Left lung (tissue), 10 donors: ENCODE data around the gene AKT1. TPM values are rescaled to one million over a fixed set of nuclear protein-coding genes. Genes with fewer than 3 reads are reported as not detected.
"Not testable (repeated sequence)": the region's sequence is repeated elsewhere in the genome, so short reads cannot be mapped to it uniquely, and the experiment has no call there.

Experiments
- ATAC-seq: fragments of 200-7000 bp; cut with Tn5 transposase; one replicate; pipeline ENCODE4 v1.9.1; 2020; ENCODE audit warnings: moderate library complexity
- DNase-seq, 4 donors: peaks; one replicate each; pipeline ENCODE4 v3.0.0-alpha.2; 2013 to 2020
- H3K27ac ChIP-seq, 2 donors: fragments of 200-600 bp; sonication (generic) in 1 of 2; one replicate each; pipeline versions ENCODE4 v1.5.0 to v1.8.0; 2020 to 2021
- H3K27me3 ChIP-seq, 2 donors: fragments of 200-600 bp; sonication (generic) in 1 of 2; one replicate each; pipeline versions ENCODE4 v1.5.0 to v1.8.0; 2020 to 2021
- H3K36me3 ChIP-seq, 2 donors: fragments of 200-600 bp; sonication (generic) in 1 of 2; one replicate each; pipeline versions ENCODE4 v1.5.0 to v1.8.0; 2020 to 2021
- H3K4me1 ChIP-seq, 2 donors: fragments of 200-600 bp; one replicate each; pipeline ENCODE4 v1.8.0; 2021
- H3K4me3 ChIP-seq, 2 donors: fragments of 200-600 bp; sonication (generic) in 1 of 2; one replicate each; pipeline versions ENCODE4 v1.5.0 to v1.8.0; 2020 to 2021; ENCODE audit warnings: mild to moderate bottlenecking in 1 of 2
- H3K9me3 ChIP-seq, 2 donors: fragments of 200-600 bp; sonication (generic) in 1 of 2; one replicate each; pipeline versions ENCODE4 v1.5.0 to v1.8.0; 2020 to 2021
- CTCF ChIP-seq, 2 donors: fragments of 200-600 bp; sonication (generic) in 1 of 2; IDR thresholded peaks; one replicate each; pipeline versions ENCODE4 v1.5.0 to v1.8.0; 2021; ENCODE audit warnings: antibody characterized with exemption in 2 of 2
- intact Hi-C, 2 donors: fragments of 100-400 bp; cut with DNase I; formaldehyde crosslinking; loops; one replicate each; pipeline versions ENCODE4 v1.11.2 to v1.14.2; 2022
- polyA plus RNA-seq, 6 donors: library from polyadenylated mRNA; unstranded; fragments of 120-200 nt; gene quantifications; one replicate each; pipeline ENCODE4 v1.2.1, GENCODE V29; 2013; ENCODE audit not compliant: insufficient read length in 6 of 6
- total RNA-seq, 2 donors: library from RNA; stranded (reverse); fragmentation: NEBNext Ultra II Directional; extraction: Animal tissue kit (Norgen Biotek cat#: 25700); gene quantifications; one replicate each; pipeline ENCODE4 v1.2.1, GENCODE V29; 2021
- donor health status: DM: no; HTN: yes; CAD: no.
- donor health status: DM: no; HTN: no; CAD: no.

AKT1 gene
- total and polyA plus RNA-seq, 8 donors = 144 to 214 (median 173) TPM

- ATAC-seq = peak; percentile 24
- intact Hi-C loops = no loop called here
- Histone ChIP-seq H3K9me3 (no peaks in the 10 kb centered on the region), H3K27me3 (no peaks in the 10 kb centered on the region), H3K36me3 (no peaks in the 10 kb centered on the region), H3K4me1 (peaks cover 9 to 35% of the 10 kb centered on the region in 2 donors), H3K27ac (no peak overlapping the region), H3K4me3 (no peak overlapping the region)
- no peak for TF ChIP-seq CTCF (IDR thresholded peaks at IDR 0.05)
- no peak for DNase-seq
These were observed 62.4 kb downstream of the AKT1 start for GRCh38 chr14:104732931-104733681.

GRCh38 chr14:104732355-104732804 lies 63.2 kb downstream of the AKT1 start:
- intact Hi-C loops = no loop called here
- no peaks in the 10 kb centered on the region for H3K36me3 ChIP-seq
- H3K27me3 ChIP-seq = no peaks in the 10 kb centered on the region
- peak in 1 of 4 donors; percentile 79 for DNase-seq
- ATAC-seq = peak; percentile 73
- no peak for TF ChIP-seq CTCF (IDR thresholded peaks at IDR 0.05)
- peaks cover 9 to 35% of the 10 kb centered on the region in 2 donors for H3K4me1 ChIP-seq
- H3K27ac ChIP-seq = no peak overlapping the region
- H3K9me3 ChIP-seq = no peaks in the 10 kb centered on the region
- no peak overlapping the region for H3K4me3 ChIP-seq

DNA sequence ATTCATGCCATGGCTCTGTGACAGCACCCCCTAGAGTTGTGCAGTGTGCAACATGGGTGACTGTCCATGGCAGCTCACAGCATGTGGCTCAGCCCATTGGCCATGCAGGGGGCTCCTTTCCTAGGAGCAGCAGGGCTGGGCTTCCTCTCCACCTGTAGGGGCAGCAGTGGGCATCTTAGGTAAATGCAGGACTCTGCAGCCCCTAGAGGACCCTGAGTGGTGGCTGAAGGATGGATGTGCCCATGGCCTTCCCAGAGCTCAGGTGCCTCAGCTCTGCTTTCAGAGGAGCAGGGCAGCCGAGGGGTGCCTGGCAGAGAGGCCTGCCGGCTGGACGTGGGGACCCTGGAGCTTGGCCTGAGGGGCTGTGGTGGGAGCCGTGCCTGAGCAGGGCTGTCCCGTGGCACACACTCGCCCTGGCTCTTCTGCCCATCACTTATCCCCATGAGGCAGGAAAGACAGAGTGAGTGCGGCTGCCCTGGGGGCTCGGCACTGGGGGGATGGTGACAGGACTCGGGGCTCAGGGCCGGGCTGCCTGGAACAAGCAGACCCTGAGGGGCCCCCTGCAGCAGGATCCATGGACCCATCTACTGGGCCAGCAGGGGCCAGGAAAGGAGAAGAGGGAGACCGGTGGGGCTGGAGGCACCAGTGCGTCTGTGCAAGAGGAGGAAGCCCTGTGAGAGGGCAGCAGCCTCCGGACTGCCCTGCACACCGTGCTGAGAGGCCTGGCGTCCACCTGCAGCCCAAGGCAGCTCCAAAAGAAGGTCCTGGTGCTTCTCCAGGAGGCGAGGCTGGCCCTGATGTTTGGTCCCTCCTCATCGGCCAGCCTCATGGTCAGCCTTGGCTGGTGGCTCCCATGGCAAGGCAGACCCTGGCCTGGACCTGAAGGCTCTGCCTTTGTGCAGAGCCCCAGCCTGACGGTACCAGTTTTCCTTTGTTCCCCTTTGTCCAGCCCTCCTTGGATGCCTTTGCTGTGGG lies 63.9 kb downstream of the AKT1 start:
- Histone ChIP-seq H3K9me3 (no peaks in the 10 kb centered on the region), H3K27ac (no peak overlapping the region), H3K36me3 (no peaks in the 10 kb centered on the region), H3K4me1 (peaks cover 9 to 30% of the 10 kb centered on the region in 2 donors), H3K27me3 (no peaks in the 10 kb centered on the region), H3K4me3 (no peak overlapping the region)
- DNase-seq (no peak), ATAC-seq (no peak)
- no peak for TF ChIP-seq CTCF (IDR thresholded peaks at IDR 0.05)
- intact Hi-C loops = no loop called here

DNA sequence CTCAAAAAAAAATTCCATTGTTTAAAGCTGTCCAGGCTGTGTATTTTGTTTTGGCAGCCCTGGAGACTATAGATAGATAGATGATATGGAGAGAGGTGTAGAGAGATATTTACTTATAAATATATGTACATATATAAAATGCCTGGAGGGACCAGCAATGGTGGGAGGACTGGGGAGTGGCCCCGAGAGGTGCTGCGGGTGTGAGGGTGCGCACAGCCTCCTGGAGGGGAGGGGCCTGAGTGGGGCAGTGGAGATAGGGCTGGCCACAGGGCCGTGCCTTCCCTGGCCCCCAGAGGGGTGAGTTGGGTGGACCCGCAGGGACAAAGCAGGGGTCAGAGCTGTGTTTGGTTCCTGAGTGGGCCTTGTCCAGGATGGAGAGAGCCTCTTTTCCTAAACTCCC lies 65.1 kb downstream of the AKT1 start:
- no peaks in the 10 kb centered on the region for H3K36me3 ChIP-seq
- H3K4me1 ChIP-seq = peaks cover 0 to 20% of the 10 kb centered on the region in 2 donors
- H3K27me3 ChIP-seq = no peaks in the 10 kb centered on the region
- no peak for TF ChIP-seq CTCF (IDR thresholded peaks at IDR 0.05)
- intact Hi-C loops = no loop called here
- DNase-seq = no peak
- no peak for ATAC-seq
- H3K9me3 ChIP-seq = no peaks in the 10 kb centered on the region
- H3K4me3 ChIP-seq = no peak overlapping the region
- H3K27ac ChIP-seq = no peak overlapping the region

- Histone ChIP-seq H3K4me1 (peaks cover 3 to 22% of the 10 kb centered on the region in 2 donors), H3K9me3 (no peaks in the 10 kb centered on the region), H3K27ac (no peak overlapping the region), H3K4me3 (no peak overlapping the region), H3K36me3 (no peaks in the 10 kb centered on the region), H3K27me3 (peaks cover 0 to 5% of the 10 kb centered on the region in 2 donors)
- no peak for ATAC-seq
- TF ChIP-seq CTCF (IDR thresholded peaks at IDR 0.05) = no peak
- intact Hi-C loops = no loop called here
- no peak for DNase-seq
These were observed 65.7 kb downstream of the AKT1 start for GRCh38 chr14:104729835-104730181.

- intact Hi-C loops = not testable (repeated sequence)
- peaks cover 6 to 27% of the 10 kb centered on the region in 2 donors for H3K4me1 ChIP-seq
These were observed 66.2 kb downstream of the AKT1 start for GRCh38 chr14:104729176-104729834.

More at GRCh38 chr14:104729176-104729834, 66.2 kb downstream of the AKT1 start:
- not testable (repeated sequence) for H3K36me3 ChIP-seq, H3K27me3 ChIP-seq, DNase-seq, ATAC-seq, H3K4me3 ChIP-seq, H3K27ac ChIP-seq, H3K9me3 ChIP-seq
